CD4-positive, alpha-beta T cell treated with Interferon gamma for 1 hour (primary cell): Measurements from ENCODE around the gene TRNP1.
"Not testable (repeated sequence)": the region's sequence is repeated elsewhere in the genome, so short reads cannot be mapped to it uniquely, and the experiment has no call there.

Experiments used
- DNase-seq: peaks from one replicate; pipeline ENCODE4 v3.0.0-alpha.2; 2020

Gene TRNP1

GRCh38 chr1:26993237-26994019 lies at the start of gene TRNP1:
Gene TRNP1 (plus strand): TSS chr1:26993692. CDS start chr1:26993787, 95 bp downstream.
- DNase-seq: peak; percentile 70

- DNase-seq: no peak
These were observed 48.4 kb upstream of the TRNP1 start for GRCh38 chr1:26945138-26945537.

- no peak for DNase-seq
These were observed 47.8 kb upstream of the TRNP1 start for GRCh38 chr1:26945728-26946127.

- DNase-seq: no peak
These were observed 47.2 kb upstream of the TRNP1 start for GRCh38 chr1:26946270-26946669.

GRCh38 chr1:26948725-26949057 lies 44.8 kb upstream of the TRNP1 start:
- not testable (repeated sequence) for DNase-seq

GRCh38 chr1:26949266-26949925 lies 44.1 kb upstream of the TRNP1 start:
- no peak for DNase-seq

GRCh38 chr1:26949926-26950319 lies 43.6 kb upstream of the TRNP1 start:
- no peak for DNase-seq

- no peak for DNase-seq
These were observed 42.9 kb upstream of the TRNP1 start for GRCh38 chr1:26950602-26951001.

GRCh38 chr1:26951216-26951615 lies 42.3 kb upstream of the TRNP1 start:
- no peak for DNase-seq

GRCh38 chr1:26951821-26952497 lies 41.5 kb upstream of the TRNP1 start:
- DNase-seq: no peak

- no peak for DNase-seq
These were observed 40.1 kb upstream of the TRNP1 start for GRCh38 chr1:26953374-26953773.

- DNase-seq: no peak
These were observed 37.2 kb upstream of the TRNP1 start for GRCh38 chr1:26956321-26956720.

GRCh38 chr1:26957306-26957705 lies 36.2 kb upstream of the TRNP1 start:
- DNase-seq: no peak

- DNase-seq: no peak
These were observed 34.2 kb upstream of the TRNP1 start for GRCh38 chr1:26959270-26959669.

GRCh38 chr1:26959722-26960624 lies 33.5 kb upstream of the TRNP1 start, which contains the start of gene KDF1:
Gene KDF1 (minus strand): TSS chr1:26960468. CDS start chr1:26952380, 8,088 bp downstream.
- DNase-seq: peak; percentile 64

- no peak for DNase-seq
These were observed 32.9 kb upstream of the TRNP1 start for GRCh38 chr1:26960625-26960966.

- DNase-seq: no peak
These were observed 31.7 kb upstream of the TRNP1 start for GRCh38 chr1:26961826-26962225.

- DNase-seq: no peak
These were observed 28.3 kb upstream of the TRNP1 start for GRCh38 chr1:26965213-26965612.

GRCh38 chr1:26965628-26966027 lies 27.9 kb upstream of the TRNP1 start:
- DNase-seq: no peak

- DNase-seq: no peak
These were observed 22.7 kb upstream of the TRNP1 start for GRCh38 chr1:26970810-26971209.

GRCh38 chr1:26971590-26971989 lies 21.9 kb upstream of the TRNP1 start:
- DNase-seq: no peak

GRCh38 chr1:26972390-26972789 lies 21.1 kb upstream of the TRNP1 start:
- no peak for DNase-seq

GRCh38 chr1:26972821-26973220 lies 20.7 kb upstream of the TRNP1 start:
- no peak for DNase-seq
